HCT116 (cell line): ENCODE data around the gene FCHO1. TPM values are rescaled to one million over a fixed set of nuclear protein-coding genes. Genes with fewer than 3 reads are reported as not detected.

ENCODE experiments used
- ATAC-seq: fragments of 200-7000 bp; cut with Tn5 transposase; 2 replicates; pipeline ENCODE4 v1.9.1; 2020; ENCODE audit warnings: mild to moderate bottlenecking, moderate library complexity
- BruUV-seq: library from RNA; stranded (reverse); fragments of 400-500 nt; replicated peaks from 2 replicates; lab custom pipeline; 2021; lab: Mats Ljungman, UMichigan
- CTCF ChIA-PET: fragments of 300-600 bp; sonication (Branson Sonifier 250); formaldehyde crosslinking; loops from one replicate; lab custom pipeline; 2021; ENCODE audit warnings: antibody characterized with exemption; lab: Charles Lee
- POLR2A ChIA-PET: fragments of 300-600, 350-600 bp; sonication (Branson Sonifier 250); formaldehyde crosslinking; loops from one replicate; lab custom pipeline; 2021; ENCODE audit warnings: antibody characterized with exemption; lab: Charles Lee
- RAD21 ChIA-PET, 2 experiments: fragments of 300-600 bp; sonication (Branson Sonifier 250); formaldehyde crosslinking; loops; one replicate each; lab custom pipeline; 2023; ENCODE audit warnings: low total read pairs in 2 of 2; ENCODE audit not compliant: uncharacterized antibody in 2 of 2, unreplicated experiment in 2 of 2, low non-redundant PET in 1 of 2; lab: Charles Lee
- DNase-seq: peaks from one replicate; pipeline ENCODE4 v3.0.0-alpha.2; 2010; ENCODE audit warnings: low read depth, low spot score
- H2AFZ ChIP-seq: fragments of 200-600 bp; shearing (Covaris generic), sonication (generic); 2 replicates; pipeline ENCODE4 v1.6.1; 2017; ENCODE audit warnings: low read depth, mixed run types, mixed read lengths, antibody characterized with exemption, low read length; ENCODE audit not compliant: poor library complexity, severe bottlenecking
- H3K27ac ChIP-seq: 2 replicates; pipeline ENCODE4 v1.5.1; 2012; ENCODE audit warnings: low read depth, low read length
- H3K27me3 ChIP-seq: fragments of 200-600 bp; sonication (generic); 2 replicates; pipeline ENCODE4 v1.6.1; 2016; ENCODE audit warnings: mixed run types, low read length, mixed read lengths; ENCODE audit not compliant: insufficient read depth
- H3K36me3 ChIP-seq, 2 experiments: fragments of 200-500 bp in 1 of 2; fragments of 200-600 bp in 1 of 2; sonication (Bioruptor generic) in 1 of 2; sonication (generic) in 1 of 2; 2 replicates each; pipeline versions ENCODE4 v1.5.1 to v1.6.1; 2014 to 2016; ENCODE audit warnings: low read length in 2 of 2, inconsistent platforms in 1 of 2, mixed read lengths in 1 of 2, mixed run types in 1 of 2; ENCODE audit not compliant: insufficient read depth in 2 of 2, control insufficient read depth in 1 of 2
- H3K4me1 ChIP-seq, 2 experiments: fragments of 200-600 bp in 1 of 2; sonication (generic) in 1 of 2; 2 replicates each; pipeline versions ENCODE4 v1.5.1 to v1.6.1; 2012 to 2017; ENCODE audit warnings: low read length in 2 of 2, inconsistent platforms in 1 of 2, mild to moderate bottlenecking in 1 of 2, mixed read lengths in 1 of 2, mixed run types in 1 of 2, moderate library complexity in 1 of 2; ENCODE audit not compliant: insufficient read depth in 2 of 2, control insufficient read depth in 1 of 2
- H3K4me2 ChIP-seq: fragments of 200-600 bp; sonication (generic); 2 replicates; pipeline ENCODE4 v1.6.1; 2017; ENCODE audit warnings: mixed run types, low read length, mixed read lengths
- H3K4me3 ChIP-seq, 2 experiments: fragments of 200-600 bp in 1 of 2; sonication (generic) in 1 of 2; replicated peaks in 1 of 2; 2 replicates each; pipeline ENCODE4 v1.5.1; 2011 to 2016; ENCODE audit warnings: low read length in 2 of 2, control low read depth in 1 of 2, low read depth in 1 of 2, mild to moderate bottlenecking in 1 of 2, mixed read lengths in 1 of 2, mixed run types in 1 of 2
- H3K79me2 ChIP-seq: fragments of 200-600 bp; sonication (generic); 2 replicates; pipeline ENCODE4 v1.6.1; 2017; ENCODE audit warnings: mild to moderate bottlenecking, mixed run types, low read length, moderate library complexity, mixed read lengths; ENCODE audit not compliant: insufficient read depth
- H3K9ac ChIP-seq: fragments of 200-600 bp; sonication (generic); 2 replicates; pipeline ENCODE4 v1.6.1; 2016; ENCODE audit warnings: low read length, mixed read lengths
- H3K9me2 ChIP-seq: fragments of 200-600 bp; sonication (generic), shearing (Covaris generic); 2 replicates; pipeline ENCODE4 v1.6.1; 2017; ENCODE audit warnings: mixed run types, mild to moderate bottlenecking, moderate library complexity; ENCODE audit not compliant: insufficient read depth
- H3K9me3 ChIP-seq, 2 experiments: fragments of 200-500 bp in 1 of 2; fragments of 200-600 bp in 1 of 2; sonication (Bioruptor generic) in 1 of 2; sonication (generic) in 1 of 2; 2 replicates each; pipeline ENCODE4 v1.6.1; 2014 to 2017; ENCODE audit warnings: low read length in 2 of 2, mixed read lengths in 2 of 2, inconsistent platforms in 1 of 2, low read depth in 1 of 2, mild to moderate bottlenecking in 1 of 2, mixed run types in 1 of 2, moderate library complexity in 1 of 2; ENCODE audit not compliant: control insufficient read depth in 1 of 2, insufficient read depth in 1 of 2
- H4K20me1 ChIP-seq: fragments of 200-600 bp; sonication (generic), shearing (Covaris generic); 2 replicates; pipeline ENCODE4 v1.6.1; 2017; ENCODE audit warnings: mixed run types, mild to moderate bottlenecking, moderate library complexity; ENCODE audit not compliant: insufficient read depth
- CBX3 ChIP-seq: IDR thresholded peaks from 2 replicates; pipeline ENCODE4 v1.6.1; 2012; ENCODE audit warnings: low read depth
- CEBPB ChIP-seq: IDR thresholded peaks from 2 replicates; pipeline ENCODE4 v1.6.1; 2012; ENCODE audit warnings: low read depth
- EGR1 ChIP-seq: IDR thresholded peaks from 2 replicates; pipeline ENCODE4 v1.6.1; 2012; ENCODE audit warnings: low read depth
- ELF1 ChIP-seq: IDR thresholded peaks from 2 replicates; pipeline ENCODE4 v1.6.1; 2012; ENCODE audit warnings: low read depth, borderline replicate concordance
- EZH2 ChIP-seq: fragments of 200-600 bp; sonication (generic); IDR thresholded peaks from 2 replicates; pipeline ENCODE4 v1.6.1; 2017; ENCODE audit warnings: antibody characterized with exemption, mixed run types
- EZH2phosphoT487 ChIP-seq: fragments of 200-600 bp; IDR thresholded peaks from 2 replicates; pipeline ENCODE4 v1.6.1; 2018; ENCODE audit warnings: antibody characterized with exemption, borderline replicate concordance
- FOSL1 ChIP-seq: IDR thresholded peaks from 2 replicates; pipeline ENCODE4 v1.6.1; 2012; ENCODE audit warnings: low read depth
- POLR2AphosphoS5 ChIP-seq: IDR thresholded peaks from 2 replicates; pipeline ENCODE4 v1.6.1; 2011; ENCODE audit warnings: mild to moderate bottlenecking, low read depth, low read length, moderate library complexity
- RAD21 ChIP-seq: IDR thresholded peaks from 2 replicates; pipeline ENCODE4 v1.6.1; 2012; ENCODE audit warnings: low read depth, mild to moderate bottlenecking
- SIN3A ChIP-seq: IDR thresholded peaks from 2 replicates; pipeline ENCODE4 v1.6.1; 2012; ENCODE audit warnings: low read depth
- SP1 ChIP-seq: IDR thresholded peaks from 2 replicates; pipeline ENCODE4 v1.6.1; 2012; ENCODE audit warnings: low read depth
- TCF7L2 ChIP-seq: IDR thresholded peaks from 2 replicates; pipeline ENCODE4 v1.7.0; 2011; ENCODE audit warnings: borderline replicate concordance, inconsistent platforms; ENCODE audit not compliant: insufficient read depth, insufficient read length; ENCODE audit errors: extremely low read depth
- YY1 ChIP-seq: IDR thresholded peaks from 2 replicates; pipeline ENCODE4 v1.6.1; 2011; ENCODE audit warnings: low read length, low read depth, moderate library complexity, mild to moderate bottlenecking; ENCODE audit not compliant: insufficient replicate concordance; ENCODE audit errors: extremely low read depth
- ZNF274 ChIP-seq: fragments of 200-500 bp; sonication (Bioruptor generic); IDR thresholded peaks from 2 replicates; pipeline ENCODE4 v1.6.1; 2014; ENCODE audit warnings: mild to moderate bottlenecking, low read depth, low read length, inconsistent platforms
- intact Hi-C: fragments of 100-400 bp; cut with micrococcal nuclease; formaldehyde crosslinking; loops from 2 replicates; pipeline ENCODE4 v1.10.0; 2022
- total RNA-seq: library from RNA; stranded (reverse); gene quantifications from one replicate; pipeline ENCODE4 v1.2.1, GENCODE V29; 2021; ENCODE audit not compliant: unreplicated experiment
- TF ChIP-seq, protein P1 (sequence below): IDR thresholded peaks from 2 replicates; pipeline ENCODE4 v1.6.1; 2011; ENCODE audit warnings: mild to moderate bottlenecking, low read length, moderate library complexity; ENCODE audit not compliant: insufficient replicate concordance; ENCODE audit errors: extremely low read depth
- TF ChIP-seq, protein P2 (sequence below): IDR thresholded peaks from 2 replicates; pipeline ENCODE4 v1.6.1; 2012

FCHO1 gene
- total RNA-seq, 1 experiment from 2014 or later: 28.1 TPM

DNA sequence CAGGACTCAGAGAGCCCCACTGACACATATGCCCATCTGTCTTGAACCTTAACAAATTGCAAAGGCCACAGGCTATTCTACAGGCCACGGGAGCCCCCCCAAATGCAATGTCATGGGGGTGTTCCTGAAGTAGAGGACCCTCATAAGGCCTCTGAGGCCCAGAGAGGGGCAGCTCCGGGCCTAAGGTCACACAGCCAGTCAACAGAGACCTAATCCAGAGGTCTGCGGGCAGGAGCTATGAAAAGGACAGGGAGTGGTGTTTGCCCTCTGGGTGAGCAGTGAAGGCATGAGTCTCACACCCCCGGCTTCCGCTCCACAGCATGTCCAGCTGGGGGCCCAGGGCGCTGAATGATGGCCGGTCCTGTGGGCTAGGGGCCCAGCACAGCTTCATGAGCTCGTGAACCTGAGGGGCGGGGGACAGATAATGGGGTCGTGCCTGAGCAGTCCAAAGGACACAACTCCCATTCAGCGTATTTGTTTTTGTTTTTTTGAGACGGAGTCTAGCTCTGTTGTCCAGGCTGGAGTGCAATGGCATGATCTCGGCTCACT, 75.3 kb downstream of the FCHO1 start:
- TF ChIP-seq, protein P1, sequence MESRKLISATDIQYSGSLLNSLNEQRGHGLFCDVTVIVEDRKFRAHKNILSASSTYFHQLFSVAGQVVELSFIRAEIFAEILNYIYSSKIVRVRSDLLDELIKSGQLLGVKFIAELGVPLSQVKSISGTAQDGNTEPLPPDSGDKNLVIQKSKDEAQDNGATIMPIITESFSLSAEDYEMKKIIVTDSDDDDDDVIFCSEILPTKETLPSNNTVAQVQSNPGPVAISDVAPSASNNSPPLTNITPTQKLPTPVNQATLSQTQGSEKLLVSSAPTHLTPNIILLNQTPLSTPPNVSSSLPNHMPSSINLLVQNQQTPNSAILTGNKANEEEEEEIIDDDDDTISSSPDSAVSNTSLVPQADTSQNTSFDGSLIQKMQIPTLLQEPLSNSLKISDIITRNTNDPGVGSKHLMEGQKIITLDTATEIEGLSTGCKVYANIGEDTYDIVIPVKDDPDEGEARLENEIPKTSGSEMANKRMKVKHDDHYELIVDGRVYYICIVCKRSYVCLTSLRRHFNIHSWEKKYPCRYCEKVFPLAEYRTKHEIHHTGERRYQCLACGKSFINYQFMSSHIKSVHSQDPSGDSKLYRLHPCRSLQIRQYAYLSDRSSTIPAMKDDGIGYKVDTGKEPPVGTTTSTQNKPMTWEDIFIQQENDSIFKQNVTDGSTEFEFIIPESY: no peak
- TF ChIP-seq ELF1 (no peak), RAD21 (no peak), SIN3A (no peak), EZH2phosphoT487 (no peak), SP1 (no peak), CEBPB (no peak), ZNF274 (no peak), EGR1 (no peak), EZH2 (no peak), TCF7L2 (no peak), CBX3 (no peak), FOSL1 (no peak), POLR2AphosphoS5 (no peak), YY1 (no peak)
- TF ChIP-seq, protein P2, sequence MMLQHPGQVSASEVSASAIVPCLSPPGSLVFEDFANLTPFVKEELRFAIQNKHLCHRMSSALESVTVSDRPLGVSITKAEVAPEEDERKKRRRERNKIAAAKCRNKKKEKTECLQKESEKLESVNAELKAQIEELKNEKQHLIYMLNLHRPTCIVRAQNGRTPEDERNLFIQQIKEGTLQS: no peak
- ChIA-PET CTCF (no interaction called here), POLR2A (no interaction called here), RAD21 (no interaction called here)
- Histone ChIP-seq H3K36me3 (no peaks in the 10 kb centered on the region), H3K9me3 (no peaks in the 10 kb centered on the region), H2AFZ (no peak overlapping the region), H3K27me3 (no peaks in the 10 kb centered on the region), H3K9me2 (no peaks in the 10 kb centered on the region), H3K79me2 (no peaks in the 10 kb centered on the region), H3K4me3 (no peak overlapping the region), H3K27ac (no peak overlapping the region), H3K4me1 (peaks cover 11 to 20% of the 10 kb centered on the region in 2 experiments), H3K4me2 (no peak overlapping the region), H4K20me1 (no peaks in the 10 kb centered on the region), H3K9ac (no peak overlapping the region)
- intact Hi-C loops: no loop called here
- BruUV-seq: no TSS peak
- ATAC-seq (no peak), DNase-seq (no peak)
